ENCODE measurements around the gene LARP6. TPM values are rescaled to one million over a fixed set of nuclear protein-coding genes. Genes with fewer than 3 reads are reported as not detected.
"Not testable (repeated sequence)": the region's sequence is repeated elsewhere in the genome, so short reads cannot be mapped to it uniquely, and the experiment has no call there.

The LARP6 gene
- total RNA-seq, 1 donor from 2014 or later = 20.5 TPM

DNA sequence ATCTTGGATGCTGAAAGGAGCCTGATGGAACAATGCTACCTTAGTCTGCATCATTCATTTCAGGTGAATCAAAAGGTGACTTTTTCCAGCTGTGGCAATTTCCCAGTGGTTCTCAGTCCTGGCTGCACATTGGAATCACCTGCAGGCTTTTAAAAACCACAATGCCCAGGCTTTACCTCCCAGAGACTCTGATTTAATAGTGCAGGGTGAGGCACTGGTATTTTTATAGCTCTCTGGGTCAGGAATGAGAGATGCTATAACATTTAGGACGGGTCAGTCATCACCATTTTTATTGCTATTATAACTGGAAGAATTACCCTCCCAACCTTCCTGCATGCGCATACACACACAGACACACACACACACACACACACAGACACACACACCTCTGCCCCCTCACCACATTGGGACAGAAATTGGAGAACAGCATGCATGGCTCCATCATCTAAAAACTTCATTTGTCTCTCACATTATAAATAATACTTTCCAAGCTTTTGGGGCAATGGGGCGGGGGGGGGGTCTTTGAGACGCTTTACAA is 41.1 kb downstream of the LARP6 start:
- DNase-seq (ENCODE audit: low read depth, low spot score) = no peak
- Mint-ChIP-seq H3K27ac (ENCODE audit: unreplicated experiment) (no peak overlapping the region), H3K4me3 (no peak overlapping the region), H3K9me3 (no peaks in the 10 kb centered on the region), H3K36me3 (ENCODE audit: low read depth) (no peaks in the 10 kb centered on the region), H3K4me1 (peaks cover 6% of the 10 kb centered on the region), H3K27me3 (ENCODE audit: low read depth) (no peaks in the 10 kb centered on the region)
- TF ChIP-seq, protein P1, sequence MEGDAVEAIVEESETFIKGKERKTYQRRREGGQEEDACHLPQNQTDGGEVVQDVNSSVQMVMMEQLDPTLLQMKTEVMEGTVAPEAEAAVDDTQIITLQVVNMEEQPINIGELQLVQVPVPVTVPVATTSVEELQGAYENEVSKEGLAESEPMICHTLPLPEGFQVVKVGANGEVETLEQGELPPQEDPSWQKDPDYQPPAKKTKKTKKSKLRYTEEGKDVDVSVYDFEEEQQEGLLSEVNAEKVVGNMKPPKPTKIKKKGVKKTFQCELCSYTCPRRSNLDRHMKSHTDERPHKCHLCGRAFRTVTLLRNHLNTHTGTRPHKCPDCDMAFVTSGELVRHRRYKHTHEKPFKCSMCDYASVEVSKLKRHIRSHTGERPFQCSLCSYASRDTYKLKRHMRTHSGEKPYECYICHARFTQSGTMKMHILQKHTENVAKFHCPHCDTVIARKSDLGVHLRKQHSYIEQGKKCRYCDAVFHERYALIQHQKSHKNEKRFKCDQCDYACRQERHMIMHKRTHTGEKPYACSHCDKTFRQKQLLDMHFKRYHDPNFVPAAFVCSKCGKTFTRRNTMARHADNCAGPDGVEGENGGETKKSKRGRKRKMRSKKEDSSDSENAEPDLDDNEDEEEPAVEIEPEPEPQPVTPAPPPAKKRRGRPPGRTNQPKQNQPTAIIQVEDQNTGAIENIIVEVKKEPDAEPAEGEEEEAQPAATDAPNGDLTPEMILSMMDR (conservative IDR thresholded peaks at IDR 0.05) = no peak

DNA sequence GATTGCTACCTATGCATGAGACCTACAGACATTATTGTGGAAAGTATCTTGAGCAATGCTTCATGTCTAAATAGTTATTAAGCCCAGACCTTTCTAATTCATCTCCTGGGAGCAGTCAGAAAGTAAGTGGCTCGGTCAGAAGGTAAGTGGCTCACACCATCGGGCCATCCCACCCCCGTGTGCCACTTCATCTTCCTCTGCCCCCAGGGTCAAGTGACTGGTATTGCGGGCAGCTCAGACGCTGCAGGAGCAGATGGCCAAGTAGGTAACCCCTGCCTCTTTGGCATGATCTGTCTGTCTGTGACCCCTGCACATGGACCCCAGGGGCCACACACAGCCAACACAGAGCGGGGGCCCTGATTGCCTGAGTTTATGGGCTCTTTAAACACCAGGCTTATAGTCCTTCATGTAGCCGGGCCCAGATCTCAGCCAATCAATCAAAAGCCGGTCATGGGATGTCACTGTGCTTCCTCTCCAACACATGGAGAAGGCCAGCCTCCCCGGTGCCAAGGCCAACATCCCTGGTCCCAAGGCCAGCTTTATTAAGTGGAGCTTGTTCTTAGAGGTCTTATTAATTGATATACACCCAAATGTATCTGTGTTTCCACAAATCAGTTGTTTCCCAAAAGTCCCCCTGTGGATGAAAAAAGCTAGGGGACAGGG is 42.9 kb downstream of the LARP6 start:
- no peak for DNase-seq (ENCODE audit: low read depth, low spot score)
- Mint-ChIP-seq H3K9me3 (no peaks in the 10 kb centered on the region), H3K4me1 (peaks cover 10% of the 10 kb centered on the region), H3K36me3 (ENCODE audit: low read depth) (no peaks in the 10 kb centered on the region), H3K27ac (ENCODE audit: unreplicated experiment) (no peak overlapping the region), H3K4me3 (no peak overlapping the region), H3K27me3 (ENCODE audit: low read depth) (no peaks in the 10 kb centered on the region)
- TF ChIP-seq, protein P1 (conservative IDR thresholded peaks at IDR 0.05) = no peak

DNA sequence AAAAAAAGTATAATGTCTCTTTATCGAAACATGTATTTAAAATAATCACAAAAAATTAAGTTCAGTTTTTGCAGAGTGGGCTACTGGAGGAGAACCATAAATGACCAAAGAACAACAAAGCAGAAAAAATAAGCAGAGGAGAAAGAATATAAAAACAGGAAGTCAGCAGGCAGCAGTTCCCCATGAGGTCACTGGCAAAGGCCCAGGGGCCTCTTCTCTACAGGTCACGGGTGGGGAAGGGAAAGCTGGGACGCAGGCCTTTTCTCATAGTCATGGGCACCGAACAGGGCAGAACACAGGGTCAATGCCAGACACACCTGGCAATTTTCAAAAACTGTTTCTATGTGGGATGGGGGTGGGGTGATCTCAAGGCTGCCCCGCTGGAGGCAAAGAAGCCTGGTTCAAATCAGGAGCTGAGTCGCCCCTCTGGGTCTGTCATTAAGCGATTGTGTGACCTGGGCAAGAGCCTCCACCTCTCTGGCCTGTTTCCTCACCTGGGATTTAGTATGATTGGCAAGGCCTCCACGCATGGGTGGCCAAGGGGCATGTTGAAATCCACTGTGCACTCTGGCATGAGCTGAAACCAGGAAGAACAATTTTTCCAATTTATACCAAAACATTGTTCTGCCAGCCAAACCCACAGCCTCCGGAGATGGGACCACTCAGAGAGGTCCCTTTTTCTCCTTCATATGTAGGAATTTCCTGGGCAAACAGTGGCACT is 46.8 kb downstream of the LARP6 start:
- Mint-ChIP-seq H3K27me3 (ENCODE audit: low read depth) (no peaks in the 10 kb centered on the region), H3K27ac (ENCODE audit: unreplicated experiment) (peak overlapping the region; percentile 7), H3K4me1 (peaks cover 8% of the 10 kb centered on the region), H3K4me3 (no peak overlapping the region), H3K9me3 (no peaks in the 10 kb centered on the region), H3K36me3 (ENCODE audit: low read depth) (no peaks in the 10 kb centered on the region)
- TF ChIP-seq, protein P1 (conservative IDR thresholded peaks at IDR 0.05) = no peak
- DNase-seq (ENCODE audit: low read depth, low spot score) = no peak

DNA sequence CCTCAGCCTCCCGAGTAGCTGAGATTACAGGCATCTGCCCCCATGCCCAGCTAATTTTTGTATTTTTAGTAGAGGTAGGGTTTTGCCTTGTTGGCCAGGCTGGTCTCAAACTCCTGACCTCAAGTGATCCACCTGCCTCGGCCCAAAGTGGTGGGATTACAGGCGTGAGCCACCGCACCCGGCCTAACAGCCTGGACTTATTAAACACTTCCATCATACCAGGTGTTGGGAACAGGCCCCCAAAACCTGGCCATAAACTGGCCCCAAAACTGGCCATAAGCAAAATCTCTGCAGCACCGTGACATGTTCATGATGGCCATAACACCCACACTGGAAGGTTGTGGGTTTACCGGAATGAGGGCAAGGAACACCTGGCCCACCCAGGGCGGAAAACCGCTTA is 49.6 kb downstream of the LARP6 start:
- H3K4me3 Mint-ChIP-seq; H3K36me3 Mint-ChIP-seq (ENCODE audit: low read depth); H3K27me3 Mint-ChIP-seq (ENCODE audit: low read depth); DNase-seq (ENCODE audit: low read depth, low spot score); H3K27ac Mint-ChIP-seq (ENCODE audit: unreplicated experiment); H3K9me3 Mint-ChIP-seq: not testable (repeated sequence)
- peaks cover 15% of the 10 kb centered on the region for H3K4me1 Mint-ChIP-seq

DNA sequence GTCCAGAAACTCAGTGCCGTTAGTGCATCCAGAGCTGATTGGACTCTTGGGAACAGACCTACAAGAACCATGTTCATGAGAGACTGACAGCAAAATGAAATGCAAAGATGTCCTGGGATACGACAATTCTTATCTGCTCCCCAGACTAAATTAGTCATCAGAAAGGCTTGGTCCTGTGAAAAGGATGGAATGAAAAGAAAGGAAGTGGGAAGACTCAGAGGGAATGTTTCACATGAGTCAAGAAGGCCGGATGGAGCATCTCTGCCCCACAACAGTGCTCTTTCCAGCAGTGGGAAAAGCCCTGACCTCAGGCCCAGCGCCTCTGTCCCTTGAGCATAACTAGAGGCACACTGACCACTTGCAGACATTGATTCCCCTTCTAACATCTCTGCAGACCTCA is 51.3 kb downstream of the LARP6 start:
- H3K36me3 Mint-ChIP-seq (ENCODE audit: low read depth) = no peaks in the 10 kb centered on the region
- no peaks in the 10 kb centered on the region for H3K9me3 Mint-ChIP-seq
- TF ChIP-seq, protein P1 (conservative IDR thresholded peaks at IDR 0.05) = no peak
- peaks cover 15% of the 10 kb centered on the region for H3K4me1 Mint-ChIP-seq
- H3K4me3 Mint-ChIP-seq = no peak overlapping the region
- H3K27ac Mint-ChIP-seq (ENCODE audit: unreplicated experiment) = no peak overlapping the region
- DNase-seq (ENCODE audit: low read depth, low spot score) = no peak
- no peaks in the 10 kb centered on the region for H3K27me3 Mint-ChIP-seq (ENCODE audit: low read depth)

DNA sequence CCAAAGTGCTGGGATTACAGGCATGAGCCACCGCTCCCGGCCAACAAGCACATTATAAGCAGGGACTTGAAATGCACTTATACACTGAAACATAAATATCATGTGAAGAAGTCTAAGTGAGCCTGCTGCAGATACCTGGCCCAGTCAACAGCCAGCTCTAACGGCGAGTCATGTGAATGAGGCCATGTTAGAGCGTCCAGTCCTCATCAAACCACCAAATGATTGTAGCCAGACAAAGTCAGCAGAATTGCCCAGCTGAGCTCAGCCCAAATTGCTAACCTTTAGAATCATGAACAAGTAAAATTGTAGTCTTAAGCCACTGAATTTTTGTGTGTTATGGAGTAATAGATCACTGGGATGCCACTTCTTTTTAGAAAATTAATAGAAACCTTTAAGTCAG is 52.8 kb downstream of the LARP6 start:
- Mint-ChIP-seq H3K4me1 (peaks cover 10% of the 10 kb centered on the region), H3K36me3 (ENCODE audit: low read depth) (no peaks in the 10 kb centered on the region), H3K27ac (ENCODE audit: unreplicated experiment) (no peak overlapping the region), H3K27me3 (ENCODE audit: low read depth) (no peaks in the 10 kb centered on the region), H3K4me3 (no peak overlapping the region), H3K9me3 (no peaks in the 10 kb centered on the region)
- DNase-seq (ENCODE audit: low read depth, low spot score) = no peak
- TF ChIP-seq, protein P1 (conservative IDR thresholded peaks at IDR 0.05) = no peak
